GM21619 (cell line): ENCODE results near the gene COL27A1.
"Not testable (repeated sequence)": the region's sequence is repeated elsewhere in the genome, so short reads cannot be mapped to it uniquely, and the experiment has no call there.

Experiments used
- ATAC-seq: cut with Tn5 transposase; IDR thresholded peaks from one replicate; pipeline ENCODE4 v1.9.1; 2021; ENCODE audit not compliant: unreplicated experiment

The COL27A1 gene

DNA sequence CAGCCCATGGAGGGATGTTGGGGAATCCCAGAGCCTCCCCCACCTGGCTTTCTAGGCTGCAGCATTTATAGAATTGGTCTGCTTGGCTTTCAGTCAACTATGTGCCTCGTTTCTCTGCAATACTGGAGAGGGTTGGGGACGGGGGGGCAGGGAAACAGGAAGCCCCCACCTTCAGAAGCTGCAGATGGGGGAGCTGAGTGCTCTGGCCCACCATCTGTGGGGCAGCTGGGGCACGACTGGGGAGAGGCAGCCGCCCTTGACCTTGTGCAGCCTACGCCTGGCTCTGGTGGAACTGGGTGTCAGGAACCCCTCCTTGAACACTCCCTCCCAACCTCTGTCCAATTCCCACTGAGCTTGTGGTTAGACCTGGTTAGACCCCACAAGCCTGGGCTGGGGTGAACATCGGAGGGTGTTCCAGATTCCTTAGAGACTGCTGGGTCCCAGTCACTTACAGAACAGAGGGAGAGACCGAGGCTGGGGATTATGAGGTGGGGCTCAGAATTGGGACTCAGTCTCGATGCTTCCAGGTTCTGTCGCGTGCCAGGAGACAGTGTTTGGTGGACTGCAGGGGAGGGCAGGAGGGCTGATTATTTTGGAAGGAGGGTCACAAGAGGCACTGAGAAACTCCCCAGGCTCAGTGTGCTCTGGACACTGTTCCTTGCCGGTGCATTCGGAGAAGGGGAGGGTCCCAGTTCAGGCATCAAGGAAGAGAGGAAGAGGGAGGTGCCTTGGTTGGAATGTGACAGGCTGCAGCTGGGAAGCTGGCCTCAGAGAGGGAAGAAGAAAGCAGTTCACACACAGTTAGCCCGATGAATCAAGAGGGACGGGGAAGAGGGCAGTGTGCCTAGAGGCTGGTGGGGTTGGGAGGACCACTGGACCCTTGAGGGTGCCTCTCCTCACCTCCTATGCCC is 25.6 kb downstream of the COL27A1 start:
- ATAC-seq = no peak

GRCh38 chr9:114181607-114182409 is 26.5 kb downstream of the COL27A1 start:
- no peak for ATAC-seq

DNA sequence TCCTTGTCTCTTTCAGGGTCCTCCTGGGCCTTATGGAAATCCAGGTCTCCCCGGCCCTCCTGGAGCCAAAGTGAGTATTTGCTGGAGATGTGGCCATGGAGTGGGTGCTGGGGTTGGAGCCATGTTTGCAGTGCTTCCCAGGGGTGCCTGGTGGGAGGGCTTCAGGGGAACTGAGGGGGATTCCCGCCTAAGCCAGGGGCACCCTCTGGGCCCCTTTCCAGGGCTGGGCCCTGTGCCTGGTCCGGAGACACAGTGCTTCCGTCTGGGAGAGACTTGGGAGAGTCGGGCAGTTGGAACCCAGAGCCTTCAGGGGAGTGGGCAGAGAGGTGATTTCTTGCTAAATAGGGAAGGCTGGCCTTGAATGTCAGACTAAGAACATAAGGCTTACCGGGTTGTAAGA is 27.7 kb downstream of the COL27A1 start:
- ATAC-seq = no peak

DNA sequence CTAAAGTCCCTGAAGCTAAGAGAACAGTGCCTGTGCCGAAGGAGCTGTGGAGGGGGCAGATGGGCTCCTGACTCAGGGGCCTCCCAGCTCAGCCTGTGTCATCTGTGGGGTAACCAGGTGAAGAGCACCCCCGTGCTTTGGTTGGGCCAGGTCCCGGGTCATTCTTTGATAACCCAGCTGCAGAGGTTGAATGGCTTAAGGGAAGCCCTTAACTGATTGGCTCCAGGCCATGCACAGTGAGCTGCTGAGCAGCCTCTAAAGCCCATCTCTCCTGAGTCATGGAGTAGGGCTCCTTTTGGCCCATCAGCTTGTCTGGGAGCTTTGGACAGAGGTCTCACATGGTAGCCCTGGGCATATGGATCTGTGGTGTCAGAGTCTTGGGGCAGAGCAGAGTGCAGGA is 28.7 kb downstream of the COL27A1 start:
- ATAC-seq = no peak

GRCh38 chr9:114184866-114185265 is 29.5 kb downstream of the COL27A1 start:
- ATAC-seq = no peak

- no peak for ATAC-seq
These were observed 30.5 kb downstream of the COL27A1 start for GRCh38 chr9:114185570-114186490.

DNA sequence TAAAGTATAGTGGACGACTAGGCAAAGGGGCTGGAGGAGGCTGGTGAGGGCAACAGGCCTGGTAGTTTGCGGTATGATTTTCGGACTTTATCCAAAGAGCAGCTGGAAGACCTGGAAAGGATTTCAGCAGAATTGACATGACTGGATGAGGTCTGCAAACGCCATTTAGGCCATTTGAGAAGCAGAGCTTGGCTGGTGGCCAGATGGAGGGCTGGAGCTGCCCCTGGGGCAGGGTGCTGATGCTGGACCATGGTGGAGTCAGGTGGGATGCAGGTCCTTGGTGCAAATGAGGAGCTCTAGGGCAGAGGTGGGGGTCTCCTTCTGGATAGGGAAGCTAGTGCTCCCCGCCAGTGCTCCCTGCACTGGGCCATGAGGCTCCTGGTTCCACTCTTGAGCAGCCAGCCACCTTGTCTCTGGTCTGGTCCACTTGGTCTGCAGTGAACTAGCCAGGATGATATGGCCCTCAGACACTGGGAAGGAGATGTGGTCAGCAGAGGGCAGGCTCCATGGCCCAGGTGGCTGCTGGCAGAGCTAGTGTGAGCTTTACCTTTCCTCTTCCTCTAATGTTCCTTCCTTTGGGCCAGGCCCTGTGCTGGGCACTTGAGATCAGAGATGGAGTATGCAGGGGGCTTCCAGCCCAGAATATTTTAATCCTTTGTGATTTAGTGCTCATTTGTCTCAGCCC is 31.4 kb downstream of the COL27A1 start:
- ATAC-seq = no peak

GRCh38 chr9:114187827-114188226 is 32.5 kb downstream of the COL27A1 start:
- ATAC-seq = no peak

- no peak for ATAC-seq
These were observed 34.7 kb downstream of the COL27A1 start for GRCh38 chr9:114189823-114190562.

GRCh38 chr9:114190563-114190905 is 35.2 kb downstream of the COL27A1 start:
- no peak for ATAC-seq

- not testable (repeated sequence) for ATAC-seq
These were observed 36.1 kb downstream of the COL27A1 start for GRCh38 chr9:114191402-114191801.

- ATAC-seq = no peak
These were observed 37.2 kb downstream of the COL27A1 start for GRCh38 chr9:114192539-114192938.

- no peak for ATAC-seq
These were observed 37.8 kb downstream of the COL27A1 start for GRCh38 chr9:114193090-114193489.

- ATAC-seq = no peak
These were observed 40.8 kb downstream of the COL27A1 start for GRCh38 chr9:114196117-114196516.

DNA sequence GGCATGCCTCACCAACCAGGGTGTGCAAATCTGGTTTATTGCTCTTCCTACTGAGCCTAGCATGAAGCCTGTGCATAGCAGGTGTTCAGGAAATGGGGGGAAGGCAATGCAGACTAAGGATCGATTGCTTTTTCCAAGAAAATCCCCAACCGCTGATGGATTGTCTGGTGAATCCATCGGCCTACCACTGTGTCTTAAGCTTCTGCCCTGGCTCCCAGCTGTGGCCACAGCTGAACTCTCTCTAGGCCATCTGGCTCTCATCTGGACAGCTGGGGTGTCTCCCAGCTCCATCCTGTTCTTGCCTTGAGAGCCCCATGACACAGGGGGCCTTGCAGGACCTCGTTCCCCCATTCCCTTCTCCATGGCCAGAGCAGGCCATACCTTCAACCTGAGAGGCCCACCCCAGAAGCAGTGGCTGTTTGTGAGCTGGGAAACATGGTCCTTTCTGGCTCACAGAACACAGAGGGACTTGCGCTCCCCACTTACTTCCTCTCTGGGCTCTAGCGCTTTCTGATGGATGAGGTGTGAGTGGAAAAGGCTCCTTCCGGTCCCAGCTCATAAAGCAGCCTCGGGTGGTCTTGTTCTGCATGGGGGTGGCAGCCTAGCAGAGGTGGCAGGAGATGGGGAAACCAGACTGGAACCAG is 41.8 kb downstream of the COL27A1 start:
- ATAC-seq = no peak

GRCh38 chr9:114198249-114199040 is 43.1 kb downstream of the COL27A1 start:
- no peak for ATAC-seq

- no peak for ATAC-seq
These were observed 45.5 kb downstream of the COL27A1 start for GRCh38 chr9:114200721-114201300.

DNA sequence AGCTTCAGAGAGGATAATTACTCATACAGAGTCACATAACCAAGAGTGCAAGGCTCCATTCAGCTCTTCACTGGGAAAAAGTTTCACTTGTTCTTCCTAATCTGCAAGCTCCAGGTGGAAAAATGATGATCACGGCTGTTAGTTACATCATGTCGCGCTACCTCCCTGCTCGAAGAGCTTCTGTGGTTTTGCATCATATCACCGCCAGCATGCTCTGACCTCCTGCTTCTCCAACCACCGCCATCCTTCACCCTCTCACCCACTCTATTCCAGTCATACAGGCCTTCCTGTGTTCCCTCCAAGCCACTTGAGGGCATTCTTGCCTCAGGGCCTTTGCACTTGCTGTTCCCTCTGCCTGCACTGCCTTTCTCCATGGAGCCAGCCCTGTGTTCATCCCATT is 47.1 kb downstream of the COL27A1 start:
- no peak for ATAC-seq
